Endothelial cell of umbilical vein (primary cell): ENCODE results near the gene CLDN3. TPM values are rescaled to one million over a fixed set of nuclear protein-coding genes. Genes with fewer than 3 reads are reported as not detected.

Experiments used
- BruUV-seq: library from RNA; stranded (reverse); fragments of 400-500 nt; replicated peaks from 2 replicates; lab custom pipeline; 2021; lab: Mats Ljungman, UMichigan
- CTCF ChIA-PET: fragments of 300-600, 350-600 bp; sonication (Branson Sonifier 250); formaldehyde crosslinking; loops from one replicate; lab custom pipeline; 2021; ENCODE audit warnings: antibody characterized with exemption, inconsistent platforms; lab: Charles Lee
- POLR2A ChIA-PET: fragments of 300-600, 350-600 bp; sonication (Branson Sonifier 250); formaldehyde crosslinking; loops from one replicate; lab custom pipeline; 2021; ENCODE audit warnings: antibody characterized with exemption, inconsistent platforms; lab: Charles Lee
- DNase-seq: peaks from one replicate; pipeline ENCODE4 v3.0.0-alpha.2; 2011; ENCODE audit warnings: low read depth, low spot score
- FAIRE-seq: peaks from 2 replicates; lab custom pipeline; 2011; peaks lifted over from hg19 to GRCh38; lab: Jason Lieb, UNC
- H2AFZ ChIP-seq: 2 replicates; pipeline ENCODE4 v1.6.0; 2012; ENCODE audit warnings: low read depth, low read length, control low read depth, inconsistent platforms
- H3K27ac ChIP-seq: 2 replicates; pipeline ENCODE4 v1.5.1; 2011; ENCODE audit warnings: low read depth, mild to moderate bottlenecking, control low read depth, low read length, moderate library complexity; ENCODE audit not compliant: insufficient read depth
- H3K27me3 ChIP-seq, 2 experiments: 2 replicates each; pipeline versions ENCODE4 v1.6.0 to v1.6.1; 2011; ENCODE audit warnings: low read length in 2 of 2, mixed read lengths in 1 of 2; ENCODE audit not compliant: control insufficient read depth in 2 of 2, insufficient read depth in 2 of 2
- H3K36me3 ChIP-seq, 2 experiments: 2 replicates in 1 of 2; 3 replicates in 1 of 2; pipeline ENCODE4 v1.5.1; 2011; ENCODE audit warnings: low read length in 2 of 2, mild to moderate bottlenecking in 1 of 2, moderate library complexity in 1 of 2; ENCODE audit not compliant: control insufficient read depth in 2 of 2, insufficient read depth in 2 of 2; ENCODE audit errors: extremely low read depth in 1 of 2
- H3K4me1 ChIP-seq: 3 replicates; pipeline ENCODE4 v1.5.1; 2011; ENCODE audit warnings: mild to moderate bottlenecking, low read length; ENCODE audit not compliant: control insufficient read depth, insufficient read depth; ENCODE audit errors: extremely low read depth
- H3K4me2 ChIP-seq: 2 replicates; pipeline ENCODE4 v1.6.1; 2011; ENCODE audit warnings: low read length, control low read depth, mixed read lengths; ENCODE audit not compliant: insufficient read depth
- H3K4me3 ChIP-seq, 3 experiments: fragments of 200-600 bp in 1 of 3; sonication (generic), shearing (Covaris generic) in 1 of 3; replicated peaks in 1 of 3; 2 replicates each; pipeline ENCODE4 v1.5.1; 2011 to 2016; ENCODE audit warnings: control low read depth in 3 of 3, low read length in 3 of 3, mild to moderate bottlenecking in 2 of 3, inconsistent platforms in 1 of 3, low read depth in 1 of 3, moderate library complexity in 1 of 3; ENCODE audit not compliant: insufficient read depth in 1 of 3
- H3K79me2 ChIP-seq: 2 replicates; pipeline ENCODE4 v1.6.0; 2012; ENCODE audit warnings: low read length, inconsistent platforms; ENCODE audit not compliant: control insufficient read depth, insufficient read depth
- H3K9ac ChIP-seq: replicated peaks from 2 replicates; pipeline ENCODE3; 2011; ENCODE audit warnings: low read length, control low read depth; ENCODE audit not compliant: insufficient read depth; ENCODE audit errors: extremely low read depth
- H3K9me1 ChIP-seq: replicated peaks from 3 replicates; pipeline ENCODE4 v1.6.0; 2011; ENCODE audit warnings: mild to moderate bottlenecking, low read length; ENCODE audit not compliant: control insufficient read depth, insufficient read depth; ENCODE audit errors: extremely low read depth
- H3K9me3 ChIP-seq: replicated peaks from 2 replicates; pipeline ENCODE4 v1.5.1; 2012; ENCODE audit warnings: low read length, inconsistent platforms; ENCODE audit not compliant: control insufficient read depth, insufficient read depth
- H4K20me1 ChIP-seq: replicated peaks from 2 replicates; pipeline ENCODE3; 2011; ENCODE audit warnings: mild to moderate bottlenecking, low read length; ENCODE audit not compliant: control insufficient read depth, insufficient read depth; ENCODE audit errors: extremely low read depth
- EZH2 ChIP-seq: IDR thresholded peaks from 2 replicates; pipeline ENCODE4 v1.6.1; 2012; ENCODE audit warnings: borderline replicate concordance, low read depth, mild to moderate bottlenecking, moderate library complexity, low read length, inconsistent platforms; ENCODE audit not compliant: severe bottlenecking
- FOS ChIP-seq: IDR thresholded peaks from 2 replicates; pipeline ENCODE4 v1.6.1; 2011; ENCODE audit warnings: mild to moderate bottlenecking, low read length, moderate library complexity, borderline replicate concordance; ENCODE audit not compliant: insufficient read depth
- GATA2 ChIP-seq: IDR thresholded peaks from 2 replicates; pipeline ENCODE4 v1.7.0; 2011; ENCODE audit warnings: low read depth, mild to moderate bottlenecking, moderate library complexity, mixed read lengths, low read length; ENCODE audit not compliant: insufficient read length, insufficient read depth
- JUN ChIP-seq: IDR thresholded peaks from 2 replicates; pipeline ENCODE4 v1.6.1; 2011; ENCODE audit warnings: borderline replicate concordance, low read depth; ENCODE audit not compliant: insufficient read length, insufficient read depth
- MAX ChIP-seq: IDR thresholded peaks from 2 replicates; pipeline ENCODE4 v1.6.1; 2011; ENCODE audit not compliant: insufficient read depth, insufficient read length
- MYC ChIP-seq: IDR thresholded peaks from one replicate; pipeline ENCODE4 v1.6.1; 2011; ENCODE audit warnings: mild to moderate bottlenecking, low read depth, low read length
- POLR2A ChIP-seq: IDR thresholded peaks from 2 replicates; pipeline ENCODE4 v1.6.1; 2012; ENCODE audit warnings: low read depth, mild to moderate bottlenecking, control low read depth, low read length
- POLR2AphosphoS5 ChIP-seq: IDR thresholded peaks from 2 replicates; pipeline ENCODE4 v1.6.1; 2012; ENCODE audit warnings: low read depth, mild to moderate bottlenecking, control low read depth, low read length, moderate library complexity; ENCODE audit not compliant: insufficient read depth
- dilution Hi-C: fragments of 300-500 bp; cut with MboI; formaldehyde crosslinking; loops from one replicate; pipeline ENCODE4 v1.15.0; 2019; ENCODE audit warnings: low sequenced_read_pairs; ENCODE audit not compliant: extremely low pct_ligation_motif_present
- intact Hi-C: fragments of 100-400 bp; cut with micrococcal nuclease; formaldehyde crosslinking; loops from one replicate; pipeline ENCODE4 v1.10.0; 2022
- polyA plus RNA-seq, 4 experiments: library from polyadenylated mRNA; depleted of rRNA in 3 of 4; stranded (reverse) in 3 of 4; unstranded in 1 of 4; fragments of >200 nt; gene quantifications; 2 replicates each; pipeline versions ENCODE4 v1.2.1 to v1.2.3, GENCODE V29; 2011 to 2012; ENCODE audit warnings: missing spikeins in 1 of 4
- total RNA-seq: library from RNA; stranded (reverse); gene quantifications from 2 replicates; pipeline ENCODE4 v1.2.3, GENCODE V29; 2021
- TF ChIP-seq, protein P1 (sequence below), 2 donors: IDR thresholded peaks; 1 replicate in 1 of 2; 2 replicates in 1 of 2; pipeline ENCODE4 v1.5.1; 2011; ENCODE audit warnings: low read length in 2 of 2, mild to moderate bottlenecking in 2 of 2, moderate library complexity in 2 of 2, control low read depth in 1 of 2, inconsistent platforms in 1 of 2, low read depth in 1 of 2; ENCODE audit not compliant: insufficient read depth in 1 of 2; ENCODE audit errors: extremely low read depth in 1 of 2

The CLDN3 gene
- total and polyA plus RNA-seq, 2 donors (not counting 3 experiments of a cell fraction or from before 2014, with no cell fraction given), result 0.62 to 1.9 TPM

DNA sequence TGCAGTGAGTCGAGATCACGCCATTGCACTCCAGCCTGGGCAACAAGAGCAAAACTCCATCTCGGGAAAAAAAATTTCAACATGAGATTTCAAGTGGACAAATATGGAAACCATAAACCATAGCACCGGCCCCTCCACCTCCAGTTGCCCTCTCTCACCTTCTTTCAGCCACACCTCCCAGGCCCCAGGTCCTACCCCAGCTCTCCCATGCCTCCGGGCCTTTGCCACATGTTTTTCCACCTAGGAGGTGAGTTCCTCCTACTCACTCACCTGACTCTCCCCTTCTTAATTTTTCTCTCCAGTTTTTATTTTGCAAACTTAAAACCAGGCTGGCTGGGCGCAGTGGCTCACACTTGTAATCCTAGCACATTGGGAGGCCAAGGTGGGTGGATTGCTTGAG, 47.1 kb upstream of the CLDN3 start:
- FAIRE-seq (no peak), DNase-seq (no peak)
- Histone ChIP-seq H4K20me1 (no peaks in the 10 kb centered on the region), H3K79me2 (no peaks in the 10 kb centered on the region), H3K4me1 (no peaks in the 10 kb centered on the region), H3K9me1 (no peaks in the 10 kb centered on the region), H3K27ac (no peak overlapping the region), H3K4me3 (no peak overlapping the region), H3K4me2 (no peak overlapping the region), H3K9ac (no peak overlapping the region), H2AFZ (no peak overlapping the region), H3K36me3 (no peaks in the 10 kb centered on the region), H3K9me3 (no peaks in the 10 kb centered on the region), H3K27me3 (no peaks in the 10 kb centered on the region)
- intact Hi-C loops, result no loop called here
- ChIA-PET POLR2A (no interaction called here), CTCF (no interaction called here)
- no TSS peak for BruUV-seq
- TF ChIP-seq POLR2AphosphoS5 (no peak), MAX (no peak), JUN (no peak), GATA2 (no peak), FOS (no peak), POLR2A (no peak), EZH2 (no peak), MYC (no peak)
- TF ChIP-seq, protein P1, sequence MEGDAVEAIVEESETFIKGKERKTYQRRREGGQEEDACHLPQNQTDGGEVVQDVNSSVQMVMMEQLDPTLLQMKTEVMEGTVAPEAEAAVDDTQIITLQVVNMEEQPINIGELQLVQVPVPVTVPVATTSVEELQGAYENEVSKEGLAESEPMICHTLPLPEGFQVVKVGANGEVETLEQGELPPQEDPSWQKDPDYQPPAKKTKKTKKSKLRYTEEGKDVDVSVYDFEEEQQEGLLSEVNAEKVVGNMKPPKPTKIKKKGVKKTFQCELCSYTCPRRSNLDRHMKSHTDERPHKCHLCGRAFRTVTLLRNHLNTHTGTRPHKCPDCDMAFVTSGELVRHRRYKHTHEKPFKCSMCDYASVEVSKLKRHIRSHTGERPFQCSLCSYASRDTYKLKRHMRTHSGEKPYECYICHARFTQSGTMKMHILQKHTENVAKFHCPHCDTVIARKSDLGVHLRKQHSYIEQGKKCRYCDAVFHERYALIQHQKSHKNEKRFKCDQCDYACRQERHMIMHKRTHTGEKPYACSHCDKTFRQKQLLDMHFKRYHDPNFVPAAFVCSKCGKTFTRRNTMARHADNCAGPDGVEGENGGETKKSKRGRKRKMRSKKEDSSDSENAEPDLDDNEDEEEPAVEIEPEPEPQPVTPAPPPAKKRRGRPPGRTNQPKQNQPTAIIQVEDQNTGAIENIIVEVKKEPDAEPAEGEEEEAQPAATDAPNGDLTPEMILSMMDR (IDR thresholded peaks at IDR 0.05; ENCODE audit: extremely low read depth in 1 of 2, insufficient read depth in 1 of 2, low read depth in 1 of 2, low read length in 2 of 2), result no peak
- dilution Hi-C loops, result no loop called here
